ENCODE results near the gene CMA1. TPM values are rescaled to one million over a fixed set of nuclear protein-coding genes. Genes with fewer than 3 reads are reported as not detected.
A peak's percentile ranks its signal among the peaks of the same experiment; 100 is the strongest.

CMA1 gene
- total RNA-seq, 1 experiment from 2014 or later: not detected

DNA sequence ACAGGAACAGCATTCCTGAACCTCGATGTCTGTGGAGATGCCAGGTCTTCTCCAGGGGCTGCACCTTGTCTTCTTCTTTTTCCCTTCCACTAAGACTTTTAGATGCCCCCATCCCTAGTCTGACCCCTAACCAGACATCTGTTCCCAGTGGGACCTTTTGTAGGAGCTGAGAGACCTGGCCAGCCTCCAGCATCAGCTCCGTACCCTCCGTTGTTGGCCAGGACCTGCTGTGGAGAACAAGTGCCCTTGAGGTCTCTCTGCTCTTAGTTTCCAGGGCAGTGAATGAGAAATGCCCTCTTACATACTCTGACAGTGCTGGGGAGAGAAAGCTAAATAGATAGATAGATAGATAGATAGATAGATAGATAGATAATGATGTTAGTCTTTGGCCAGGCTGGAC is 48.7 kb downstream of the CMA1 start:
- Histone ChIP-seq H3K79me1 (ENCODE audit: insufficient read depth, low read depth, low read length, poor library complexity, severe bottlenecking) (no peaks in the 10 kb centered on the region), H3K4ac (ENCODE audit: low read depth, low read length) (no peak overlapping the region), H4K91ac (ENCODE audit: insufficient read length, low read depth, low read length) (no peak overlapping the region), H3K9ac (ENCODE audit: extremely low read depth, insufficient read length, low read length) (no peak overlapping the region), H3K18ac (ENCODE audit: insufficient read length, low read depth, low read length) (no peak overlapping the region), H3K9me3 (ENCODE audit: control insufficient read depth, low read depth, low read length) (no peaks in the 10 kb centered on the region), H2BK15ac (ENCODE audit: low read depth, low read length) (no peak overlapping the region), H2BK20ac (ENCODE audit: low read depth, low read length, poor library complexity, severe bottlenecking) (no peak overlapping the region), H3K27me3 (ENCODE audit: insufficient read depth, low read length) (no peaks in the 10 kb centered on the region), H2AK5ac (ENCODE audit: insufficient read length, low read length) (no peak overlapping the region), H2AFZ (ENCODE audit: low read length) (no peak overlapping the region), H2BK5ac (ENCODE audit: insufficient read length, low read length) (no peak overlapping the region), H4K20me1 (ENCODE audit: control insufficient read depth, insufficient read depth, insufficient read length) (no peaks in the 10 kb centered on the region), H3T11ph (ENCODE audit: low read length) (no peak overlapping the region), H4K8ac (replicated peaks; ENCODE audit: insufficient read length, low read depth, low read length) (no peak overlapping the region), H4K5ac (ENCODE audit: insufficient read length, low read depth, low read length) (no peak overlapping the region), H3K56ac (ENCODE audit: insufficient read length, low read depth, low read length) (no peak overlapping the region), H3K4me1 (ENCODE audit: insufficient read depth, low read length) (no peaks in the 10 kb centered on the region), H3K23me2 (ENCODE audit: insufficient read length, low read depth, low read length, poor library complexity, severe bottlenecking) (no peaks in the 10 kb centered on the region), H3K14ac (ENCODE audit: insufficient read depth, low read length) (no peak overlapping the region), H2BK12ac (ENCODE audit: insufficient read length, low read depth, low read length) (no peak overlapping the region), H3K79me2 (ENCODE audit: insufficient read depth, low read length) (no peaks in the 10 kb centered on the region), H2BK120ac (ENCODE audit: low read depth, low read length, poor library complexity, severe bottlenecking) (no peak overlapping the region), H3K4me2 (ENCODE audit: insufficient read depth, insufficient read length, low read length) (no peak overlapping the region), H3K27ac (ENCODE audit: insufficient read length, low read depth, low read length) (no peak overlapping the region), H3K23ac (ENCODE audit: insufficient read length, low read depth, low read length) (no peak overlapping the region)
- no CpG with 5 or more reads among the region's 3 CpGs for WGBS (ENCODE audit: extremely low coverage, insufficient read length, low lambda C conversion rate)
- Mint-ChIP-seq H3K27me3 (ENCODE audit: low read depth) (peaks cover 2% of the 10 kb centered on the region; the same call in 1 of the 2 replicates), H3K36me3 (ENCODE audit: insufficient read depth in 1 of 3, low read depth in 3 of 3) (peaks cover 4 to 6% (median 5%) of the 10 kb centered on the region in 3 experiments; a peak in 6 of 7 replicates), H3K27ac (peak overlapping the region in 1 of 3 experiments; percentile 28; a peak in 2 of 7 replicates), H3K4me1 (no peaks in the 10 kb centered on the region), H3K4me3 (no peak overlapping the region; a peak in 1 of 5 replicates), H3K9me3 (peaks cover 11 to 13% of the 10 kb centered on the region in 2 experiments)
- no peak for DNase-seq
- TF ChIP-seq CTCF (conservative IDR thresholded peaks at IDR 0.05): no peak

Measured in H9 (cell line).